ENCODE measurements around the gene TRMT10A.

TRMT10A gene

GRCh38 chr4:99586322-99586721 lies 22.5 kb upstream of the TRMT10A start:
- Histone ChIP-seq H3K36me3 (ENCODE audit: control insufficient read depth, insufficient read depth, low read length) (no peaks in the 10 kb centered on the region), H3K4me3 (ENCODE audit: low read length) (no peak overlapping the region), H3K9ac (ENCODE audit: low read length) (no peak overlapping the region), H3K9me3 (ENCODE audit: control insufficient read depth, low read length) (no peaks in the 10 kb centered on the region), H3K4me1 (ENCODE audit: control insufficient read depth, insufficient read depth, low read length) (no peaks in the 10 kb centered on the region), H3K27me3 (ENCODE audit: control insufficient read depth, insufficient read depth, low read length) (no peaks in the 10 kb centered on the region)

DNA sequence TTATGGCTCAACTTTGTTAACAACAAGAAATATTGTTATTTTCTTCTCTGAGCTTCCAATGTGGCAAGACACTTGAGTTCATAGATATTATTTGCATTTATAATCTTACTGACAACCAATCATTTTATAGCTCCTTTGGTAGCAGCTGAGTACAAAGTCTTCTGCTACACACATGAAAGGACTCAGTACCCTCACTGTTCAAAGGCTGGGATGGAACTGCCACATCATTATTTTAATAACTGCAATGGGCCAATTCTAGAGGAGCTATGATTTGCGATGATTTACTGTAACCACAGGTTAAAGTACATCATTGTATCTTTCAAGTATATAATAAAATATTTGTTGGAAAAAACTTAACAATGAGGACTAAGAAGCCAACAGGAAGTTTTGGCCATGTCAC lies 21.7 kb upstream of the TRMT10A start:
- Histone ChIP-seq H3K9me3 (ENCODE audit: control insufficient read depth, low read length) (no peaks in the 10 kb centered on the region), H3K27me3 (ENCODE audit: control insufficient read depth, insufficient read depth, low read length) (no peaks in the 10 kb centered on the region), H3K4me1 (ENCODE audit: control insufficient read depth, insufficient read depth, low read length) (no peaks in the 10 kb centered on the region), H3K9ac (ENCODE audit: low read length) (no peak overlapping the region), H3K36me3 (ENCODE audit: control insufficient read depth, insufficient read depth, low read length) (no peaks in the 10 kb centered on the region), H3K4me3 (ENCODE audit: low read length) (no peak overlapping the region)

- Histone ChIP-seq H3K36me3 (ENCODE audit: control insufficient read depth, insufficient read depth, low read length) (no peaks in the 10 kb centered on the region), H3K4me1 (ENCODE audit: control insufficient read depth, insufficient read depth, low read length) (no peaks in the 10 kb centered on the region), H3K9ac (ENCODE audit: low read length) (no peak overlapping the region), H3K9me3 (ENCODE audit: control insufficient read depth, low read length) (no peaks in the 10 kb centered on the region), H3K4me3 (ENCODE audit: low read length) (no peak overlapping the region), H3K27me3 (ENCODE audit: control insufficient read depth, insufficient read depth, low read length) (no peaks in the 10 kb centered on the region)
Observed at GRCh38 chr4:99578714-99579113, 14.9 kb upstream of the TRMT10A start.

- H3K27me3 ChIP-seq (ENCODE audit: control insufficient read depth, insufficient read depth, low read length) = peaks cover 5% of the 10 kb centered on the region
- no peak within 1 kb of the TSS for H3K9ac ChIP-seq (ENCODE audit: low read length)
- no peaks in the 10 kb centered on the region for H3K4me1 ChIP-seq (ENCODE audit: control insufficient read depth, insufficient read depth, low read length)
- H3K36me3 ChIP-seq (ENCODE audit: control insufficient read depth, insufficient read depth, low read length) = no peaks in the 10 kb centered on the region
- H3K4me3 ChIP-seq (ENCODE audit: low read length) = no peak within 1 kb of the TSS
- H3K9me3 ChIP-seq (ENCODE audit: control insufficient read depth, low read length) = no peaks in the 10 kb centered on the region
Observed at GRCh38 chr4:99574530-99575324, 10.9 kb upstream of the TRMT10A start, which contains the start of gene MTTP. Gene MTTP (plus strand): TSS chr4:99574824. CDS start chr4:99574910, 86 bp downstream.

GRCh38 chr4:99573735-99574368 lies 10.0 kb upstream of the TRMT10A start:
- H3K9me3 ChIP-seq (ENCODE audit: control insufficient read depth, low read length) = no peaks in the 10 kb centered on the region
- H3K9ac ChIP-seq (ENCODE audit: low read length) = no peak overlapping the region
- peaks cover 5% of the 10 kb centered on the region for H3K27me3 ChIP-seq (ENCODE audit: control insufficient read depth, insufficient read depth, low read length)
- H3K36me3 ChIP-seq (ENCODE audit: control insufficient read depth, insufficient read depth, low read length) = no peaks in the 10 kb centered on the region
- no peaks in the 10 kb centered on the region for H3K4me1 ChIP-seq (ENCODE audit: control insufficient read depth, insufficient read depth, low read length)
- no peak overlapping the region for H3K4me3 ChIP-seq (ENCODE audit: low read length)

- H3K27me3 ChIP-seq (ENCODE audit: control insufficient read depth, insufficient read depth, low read length) = peaks cover 5% of the 10 kb centered on the region
- no peak overlapping the region for H3K9ac ChIP-seq (ENCODE audit: low read length)
- no peaks in the 10 kb centered on the region for H3K9me3 ChIP-seq (ENCODE audit: control insufficient read depth, low read length)
- no peaks in the 10 kb centered on the region for H3K36me3 ChIP-seq (ENCODE audit: control insufficient read depth, insufficient read depth, low read length)
- H3K4me3 ChIP-seq (ENCODE audit: low read length) = no peak overlapping the region
- H3K4me1 ChIP-seq (ENCODE audit: control insufficient read depth, insufficient read depth, low read length) = no peaks in the 10 kb centered on the region
Observed at GRCh38 chr4:99572527-99573240, 8.8 kb upstream of the TRMT10A start.

- H3K27me3 ChIP-seq (ENCODE audit: control insufficient read depth, insufficient read depth, low read length) = peaks cover 5% of the 10 kb centered on the region
- no peak overlapping the region for H3K4me3 ChIP-seq (ENCODE audit: low read length)
- no peaks in the 10 kb centered on the region for H3K9me3 ChIP-seq (ENCODE audit: control insufficient read depth, low read length)
- no peaks in the 10 kb centered on the region for H3K36me3 ChIP-seq (ENCODE audit: control insufficient read depth, insufficient read depth, low read length)
- no peak overlapping the region for H3K9ac ChIP-seq (ENCODE audit: low read length)
- no peaks in the 10 kb centered on the region for H3K4me1 ChIP-seq (ENCODE audit: control insufficient read depth, insufficient read depth, low read length)
Observed at GRCh38 chr4:99571883-99572282, 8.0 kb upstream of the TRMT10A start.

GRCh38 chr4:99564921-99565320 lies 1.1 kb upstream of the TRMT10A start:
- Histone ChIP-seq H3K36me3 (ENCODE audit: control insufficient read depth, insufficient read depth, low read length) (no peaks in the 10 kb centered on the region), H3K9ac (ENCODE audit: low read length) (no peak overlapping the region), H3K4me1 (ENCODE audit: control insufficient read depth, insufficient read depth, low read length) (no peaks in the 10 kb centered on the region), H3K27me3 (ENCODE audit: control insufficient read depth, insufficient read depth, low read length) (no peaks in the 10 kb centered on the region), H3K9me3 (ENCODE audit: control insufficient read depth, low read length) (no peaks in the 10 kb centered on the region), H3K4me3 (ENCODE audit: low read length) (no peak overlapping the region)

DNA sequence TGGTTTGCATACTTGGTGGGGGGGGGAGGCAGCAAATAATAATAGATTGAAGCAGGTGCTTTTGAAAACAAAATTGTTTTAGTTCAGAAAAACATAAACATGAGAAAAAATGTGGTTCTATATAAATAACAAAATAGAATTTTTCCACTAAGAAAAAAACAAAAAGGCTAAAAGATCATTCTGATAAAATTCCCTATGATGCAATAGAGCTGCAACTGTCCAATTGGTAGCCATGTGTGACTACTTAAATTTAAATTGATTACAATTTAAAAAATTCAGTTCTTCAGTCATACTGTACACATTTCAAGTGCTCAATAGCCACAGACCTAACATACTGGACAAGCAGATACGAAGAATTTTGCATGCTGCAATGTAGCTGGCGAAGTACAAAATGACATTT lies 11.0 kb downstream of the TRMT10A start:
- no peaks in the 10 kb centered on the region for H3K27me3 ChIP-seq (ENCODE audit: control insufficient read depth, insufficient read depth, low read length)
- no peaks in the 10 kb centered on the region for H3K4me1 ChIP-seq (ENCODE audit: control insufficient read depth, insufficient read depth, low read length)
- H3K9ac ChIP-seq (ENCODE audit: low read length) = no peak overlapping the region
- no peaks in the 10 kb centered on the region for H3K9me3 ChIP-seq (ENCODE audit: control insufficient read depth, low read length)
- no peak overlapping the region for H3K4me3 ChIP-seq (ENCODE audit: low read length)
- H3K36me3 ChIP-seq (ENCODE audit: control insufficient read depth, insufficient read depth, low read length) = no peaks in the 10 kb centered on the region

- Histone ChIP-seq H3K9me3 (ENCODE audit: control insufficient read depth, low read length) (no peaks in the 10 kb centered on the region), H3K9ac (ENCODE audit: low read length) (no peak overlapping the region), H3K36me3 (ENCODE audit: control insufficient read depth, insufficient read depth, low read length) (no peaks in the 10 kb centered on the region), H3K4me3 (ENCODE audit: low read length) (no peak overlapping the region), H3K27me3 (ENCODE audit: control insufficient read depth, insufficient read depth, low read length) (no peaks in the 10 kb centered on the region), H3K4me1 (ENCODE audit: control insufficient read depth, insufficient read depth, low read length) (peaks cover 4% of the 10 kb centered on the region)
Observed at GRCh38 chr4:99540277-99540939, 23.4 kb downstream of the TRMT10A start.

- Histone ChIP-seq H3K27me3 (ENCODE audit: control insufficient read depth, insufficient read depth, low read length) (no peaks in the 10 kb centered on the region), H3K4me1 (ENCODE audit: control insufficient read depth, insufficient read depth, low read length) (peaks cover 4% of the 10 kb centered on the region), H3K9ac (ENCODE audit: low read length) (no peak overlapping the region), H3K9me3 (ENCODE audit: control insufficient read depth, low read length) (no peaks in the 10 kb centered on the region), H3K4me3 (ENCODE audit: low read length) (no peak overlapping the region), H3K36me3 (ENCODE audit: control insufficient read depth, insufficient read depth, low read length) (no peaks in the 10 kb centered on the region)
Observed at GRCh38 chr4:99537674-99538073, 26.2 kb downstream of the TRMT10A start.

DNA sequence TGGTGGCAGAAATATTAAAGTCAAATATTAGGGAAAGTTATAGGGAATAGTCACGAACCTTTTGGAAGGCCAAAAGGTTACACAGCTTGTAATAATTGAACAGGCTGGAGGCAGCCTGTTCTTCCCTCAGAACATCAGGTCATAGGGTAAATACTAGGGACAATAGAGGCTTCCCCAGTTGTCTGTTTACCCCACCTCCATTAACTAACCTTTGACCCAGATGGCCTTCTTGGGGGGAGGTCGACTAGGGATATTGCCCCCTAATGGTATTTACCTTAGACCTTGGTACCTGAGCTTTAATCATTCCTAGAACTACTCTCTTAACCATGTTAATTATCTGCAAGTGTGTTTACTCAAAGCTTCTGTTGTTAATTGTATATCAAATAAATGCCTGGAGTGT lies 27.0 kb downstream of the TRMT10A start:
- Histone ChIP-seq H3K9me3 (ENCODE audit: control insufficient read depth, low read length) (no peaks in the 10 kb centered on the region), H3K4me3 (ENCODE audit: low read length) (no peak overlapping the region), H3K9ac (ENCODE audit: low read length) (no peak overlapping the region), H3K27me3 (ENCODE audit: control insufficient read depth, insufficient read depth, low read length) (no peaks in the 10 kb centered on the region), H3K4me1 (ENCODE audit: control insufficient read depth, insufficient read depth, low read length) (peaks cover 4% of the 10 kb centered on the region), H3K36me3 (ENCODE audit: control insufficient read depth, insufficient read depth, low read length) (no peaks in the 10 kb centered on the region)
